Frontal cortex (tissue), 4 donors: ENCODE data around the gene TOP2A. TPM values are rescaled to one million over a fixed set of nuclear protein-coding genes. Genes with fewer than 3 reads are reported as not detected.

Experiments used
- DNase-seq, 2 donors: peaks; one replicate each; pipeline ENCODE4 v3.0.0; 2012; ENCODE audit warnings: low spot score in 2 of 2
- FAIRE-seq: peaks from 2 replicates; lab custom pipeline; 2012; peaks lifted over from hg19 to GRCh38; lab: Jason Lieb, UNC
- total RNA-seq: library from RNA; depleted of rRNA; stranded (reverse); fragments of >200 nt; gene quantifications from one replicate; pipeline ENCODE4 v1.2.3, GENCODE V29; 2014
- donor health status: control.
- donor health status: control.
- donor health status: control.

Gene TOP2A
- total RNA-seq, 1 donor from 2014 or later, result 19.6 TPM

GRCh38 chr17:40364121-40364861, 53.4 kb downstream of the TOP2A start, which contains the start of gene GJD3:
Gene GJD3, minus strand, starts transcription at chr17:40364737. Its CDS starts 922 bp downstream, at chr17:40363815.
- DNase-seq (peak; percentile 12 to 18), FAIRE-seq (no peak)

- FAIRE-seq, result no peak
- peak; percentile 44 to 50 for DNase-seq
Measured at GRCh38 chr17:40363111-40363827, 54.4 kb downstream of the TOP2A start.

GRCh38 chr17:40362696-40363110, 55.0 kb downstream of the TOP2A start:
- no peak for FAIRE-seq
- peak; percentile 52 to 63 for DNase-seq

- no peak for FAIRE-seq
- peak in 1 of 2 donors; percentile 14 for DNase-seq
Measured at GRCh38 chr17:40361925-40362695, 55.6 kb downstream of the TOP2A start.

GRCh38 chr17:40361063-40361924, 56.4 kb downstream of the TOP2A start:
- FAIRE-seq (no peak), DNase-seq (no peak)

GRCh38 chr17:40360091-40360490, 57.6 kb downstream of the TOP2A start:
- FAIRE-seq (no peak), DNase-seq (no peak)

- DNase-seq (peak; percentile 89 to 93), FAIRE-seq (no peak)
Measured at GRCh38 chr17:40358323-40359038, 59.2 kb downstream of the TOP2A start.

- FAIRE-seq (no peak), DNase-seq (no peak)
Measured at GRCh38 chr17:40356990-40357881, 60.5 kb downstream of the TOP2A start.

- FAIRE-seq, result no peak
Measured at GRCh38 chr17:40355804-40356758, 61.6 kb downstream of the TOP2A start.

GRCh38 chr17:40355123-40355803, 62.4 kb downstream of the TOP2A start:
- peak; percentile 85 to 89 for DNase-seq
- no peak for FAIRE-seq

More at GRCh38 chr17:40355804-40356758, 61.6 kb downstream of the TOP2A start:
- DNase-seq, result no peak

- no peak for DNase-seq
- no peak for FAIRE-seq
Measured at GRCh38 chr17:40354221-40355122, 63.2 kb downstream of the TOP2A start.

GRCh38 chr17:40352779-40353394, 64.8 kb downstream of the TOP2A start:
- FAIRE-seq, result no peak
- no peak for DNase-seq

- FAIRE-seq (no peak), DNase-seq (no peak)
Measured at GRCh38 chr17:40352237-40352778, 65.4 kb downstream of the TOP2A start.
